C4-2B (cell line): Measurements from ENCODE around the gene RNLS.

Source experiments
- ZFX ChIP-seq: fragments of 450-650 bp; IDR thresholded peaks from 2 replicates; pipeline ENCODE4 v1.6.1; 2017
- TF ChIP-seq, protein P1 (sequence below): fragments of 450-650 bp; conservative IDR thresholded peaks from 2 replicates; pipeline ENCODE4 v1.5.1; 2017; ENCODE audit warnings: mild to moderate bottlenecking

DNA sequence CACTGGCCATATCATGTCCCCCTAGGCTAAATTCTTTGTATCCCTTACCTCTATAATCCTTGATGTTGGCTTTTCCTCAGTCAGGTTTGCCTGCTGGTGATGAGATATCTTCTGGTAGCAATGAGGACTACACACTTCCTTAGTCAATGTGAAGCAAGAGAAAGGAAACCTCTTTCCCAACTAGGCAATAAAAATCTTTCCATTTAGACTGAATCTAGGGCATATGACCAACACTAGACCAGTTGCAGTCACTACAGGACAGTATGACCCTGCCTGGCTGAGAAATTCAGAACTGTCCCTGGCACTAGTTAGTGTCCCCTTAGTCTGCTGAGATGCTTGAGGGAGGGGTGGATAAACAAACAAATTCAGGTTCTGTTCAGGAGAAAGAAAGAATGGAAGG, 142.6 kb downstream of the RNLS start:
- TF ChIP-seq, protein P1, sequence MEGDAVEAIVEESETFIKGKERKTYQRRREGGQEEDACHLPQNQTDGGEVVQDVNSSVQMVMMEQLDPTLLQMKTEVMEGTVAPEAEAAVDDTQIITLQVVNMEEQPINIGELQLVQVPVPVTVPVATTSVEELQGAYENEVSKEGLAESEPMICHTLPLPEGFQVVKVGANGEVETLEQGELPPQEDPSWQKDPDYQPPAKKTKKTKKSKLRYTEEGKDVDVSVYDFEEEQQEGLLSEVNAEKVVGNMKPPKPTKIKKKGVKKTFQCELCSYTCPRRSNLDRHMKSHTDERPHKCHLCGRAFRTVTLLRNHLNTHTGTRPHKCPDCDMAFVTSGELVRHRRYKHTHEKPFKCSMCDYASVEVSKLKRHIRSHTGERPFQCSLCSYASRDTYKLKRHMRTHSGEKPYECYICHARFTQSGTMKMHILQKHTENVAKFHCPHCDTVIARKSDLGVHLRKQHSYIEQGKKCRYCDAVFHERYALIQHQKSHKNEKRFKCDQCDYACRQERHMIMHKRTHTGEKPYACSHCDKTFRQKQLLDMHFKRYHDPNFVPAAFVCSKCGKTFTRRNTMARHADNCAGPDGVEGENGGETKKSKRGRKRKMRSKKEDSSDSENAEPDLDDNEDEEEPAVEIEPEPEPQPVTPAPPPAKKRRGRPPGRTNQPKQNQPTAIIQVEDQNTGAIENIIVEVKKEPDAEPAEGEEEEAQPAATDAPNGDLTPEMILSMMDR: no peak
- TF ChIP-seq ZFX: no peak
